Stromal cell of bone marrow (primary cell): ENCODE results near the gene PLCB3.

Experiments
- DNase-seq: peaks from one replicate; pipeline ENCODE4 v3.0.0-alpha.2; 2012; ENCODE audit warnings: low read depth

Gene PLCB3

GRCh38 chr11:64251016-64251752, at the start of gene PLCB3:
TSS of gene PLCB3 (plus strand) at chr11:64251530. CDS start at chr11:64251650, 120 bp downstream.
- DNase-seq, result no peak

- DNase-seq, result no peak
These were observed 49.8 kb upstream of the PLCB3 start for GRCh38 chr11:64201543-64201942.

DNA sequence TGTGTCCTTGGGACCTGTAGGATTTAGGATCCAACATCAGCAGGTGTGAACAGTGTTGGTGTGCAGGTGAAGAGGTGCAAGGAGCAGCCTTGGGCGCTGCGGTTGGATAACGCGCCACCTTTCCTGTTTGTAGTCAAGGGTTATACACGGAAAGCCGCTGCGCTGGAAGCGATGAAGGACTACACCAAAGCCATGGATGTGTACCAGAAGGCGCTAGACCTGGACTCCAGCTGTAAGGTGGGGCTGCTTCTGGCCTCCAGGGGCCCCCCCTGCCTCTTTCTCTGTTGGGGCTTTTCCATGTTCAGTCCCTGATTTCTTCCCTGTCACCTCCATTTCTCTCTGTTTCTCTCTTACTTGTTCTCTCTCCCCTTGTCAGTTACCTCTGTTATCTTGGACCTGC, 48.3 kb upstream of the PLCB3 start:
- DNase-seq, result no peak

GRCh38 chr11:64203421-64204079, 47.8 kb upstream of the PLCB3 start:
- no peak for DNase-seq

- no peak for DNase-seq
These were observed 47.3 kb upstream of the PLCB3 start for GRCh38 chr11:64204080-64204440.

DNA sequence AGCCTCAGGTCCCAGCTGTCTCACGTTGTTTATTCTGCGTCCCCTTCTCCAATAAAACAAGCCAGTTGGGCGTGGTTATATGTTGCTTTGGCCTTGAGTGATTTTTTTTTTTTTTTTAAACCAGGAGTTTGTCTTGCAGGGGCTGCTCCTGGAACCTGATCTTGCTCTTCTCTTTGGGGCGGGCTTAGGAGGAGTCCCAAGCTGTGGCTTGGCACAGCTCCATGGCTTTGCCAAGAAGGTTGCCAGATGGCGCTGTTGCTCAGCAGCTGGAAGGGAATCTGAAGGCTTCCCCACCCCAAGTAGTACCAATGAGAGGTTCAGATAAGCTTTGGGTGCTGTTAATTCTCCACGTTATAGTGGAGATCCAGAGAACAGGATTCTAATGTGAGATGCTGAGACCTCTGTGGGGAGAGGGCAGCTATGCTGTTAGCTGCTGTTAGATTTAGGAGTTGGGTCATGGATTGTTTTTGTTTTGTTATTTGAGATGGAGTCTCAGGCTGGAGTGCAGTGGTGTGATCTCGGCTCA, 46.8 kb upstream of the PLCB3 start:
- peak; percentile 91 for DNase-seq

DNA sequence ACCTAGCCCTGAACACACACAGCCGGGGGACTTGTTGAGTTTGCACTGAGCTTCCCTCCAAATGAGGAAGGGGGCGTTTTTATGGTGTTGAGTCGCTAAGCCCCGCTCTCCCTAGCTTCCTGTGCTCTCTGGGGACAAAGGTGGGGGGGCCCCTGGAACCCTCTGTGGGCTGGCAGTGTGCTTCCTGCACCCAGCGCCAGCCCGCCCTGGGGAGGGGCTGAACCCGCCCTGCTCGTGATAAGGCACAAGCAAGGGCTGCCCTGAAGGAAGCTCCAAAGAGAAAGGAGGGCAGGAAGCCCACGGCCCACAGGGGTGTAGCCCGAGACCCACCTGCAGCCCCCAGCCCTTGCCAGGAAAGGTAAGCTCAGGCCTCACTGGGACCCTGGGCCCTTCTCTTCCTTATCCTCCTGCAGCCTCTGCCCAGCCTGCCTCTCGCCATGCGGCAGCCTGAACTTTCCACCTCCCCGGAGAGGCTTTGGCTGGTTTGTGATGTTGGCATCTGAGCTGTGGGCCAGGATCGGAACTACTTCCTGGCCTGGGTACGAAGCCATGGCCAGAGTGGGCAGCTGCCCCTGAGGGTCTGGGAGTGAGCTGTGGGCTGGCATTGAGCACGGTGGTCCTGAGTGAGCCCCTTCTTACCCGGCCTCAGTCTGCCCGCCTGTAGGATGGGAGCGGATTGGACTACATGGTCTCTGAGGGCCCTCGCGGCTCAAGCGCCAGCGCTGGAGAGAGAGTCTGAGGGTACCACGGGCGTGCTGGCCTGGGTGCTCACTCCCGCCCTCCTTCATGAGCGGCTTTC, 44.7 kb upstream of the PLCB3 start, which contains the start of gene FERMT3:
FERMT3 (plus strand) TSS at position 265 of the 799 bp plus-strand sequence. CDS start 644 bp downstream, outside the sequence.
- no peak for DNase-seq

- DNase-seq, result peak; percentile 64
These were observed 43.9 kb upstream of the PLCB3 start for GRCh38 chr11:64207256-64208085.

GRCh38 chr11:64208086-64208795, 43.1 kb upstream of the PLCB3 start:
- DNase-seq, result no peak

- DNase-seq, result no peak
These were observed 42.4 kb upstream of the PLCB3 start for GRCh38 chr11:64208796-64209562.

GRCh38 chr11:64209563-64209843, 41.8 kb upstream of the PLCB3 start:
- no peak for DNase-seq

GRCh38 chr11:64210301-64211020, 40.9 kb upstream of the PLCB3 start:
- no peak for DNase-seq

DNA sequence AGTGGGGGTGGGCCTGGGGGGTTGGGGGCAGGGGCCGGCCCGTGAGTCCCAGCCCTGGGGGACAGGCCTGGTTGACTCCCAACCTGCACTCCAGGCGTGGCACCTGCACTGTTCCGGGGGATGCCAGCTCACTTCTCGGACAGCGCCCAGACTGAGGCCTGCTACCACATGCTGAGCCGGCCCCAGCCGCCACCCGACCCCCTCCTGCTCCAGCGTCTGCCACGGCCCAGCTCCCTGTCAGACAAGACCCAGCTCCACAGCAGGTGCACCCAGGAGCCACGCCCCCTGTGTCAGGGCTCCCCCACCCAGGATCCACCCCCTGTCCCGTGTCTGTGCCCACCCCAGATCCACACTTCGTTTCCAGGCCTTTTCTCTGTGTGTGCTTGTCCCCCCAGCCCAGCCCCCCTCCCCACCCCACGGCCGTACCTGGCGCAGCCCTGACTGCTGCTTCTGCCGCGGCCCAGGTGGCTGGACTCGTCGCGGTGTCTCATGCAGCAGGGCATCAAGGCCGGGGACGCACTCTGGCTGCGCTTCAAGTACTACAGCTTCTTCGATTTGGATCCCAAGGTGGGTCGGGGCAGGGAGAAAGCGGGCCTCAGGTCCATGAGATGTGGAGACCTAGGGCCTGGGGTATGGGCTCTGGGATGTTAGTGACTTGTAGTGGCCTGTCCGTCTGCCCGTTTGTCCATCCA, 40.0 kb upstream of the PLCB3 start:
- no peak for DNase-seq

DNA sequence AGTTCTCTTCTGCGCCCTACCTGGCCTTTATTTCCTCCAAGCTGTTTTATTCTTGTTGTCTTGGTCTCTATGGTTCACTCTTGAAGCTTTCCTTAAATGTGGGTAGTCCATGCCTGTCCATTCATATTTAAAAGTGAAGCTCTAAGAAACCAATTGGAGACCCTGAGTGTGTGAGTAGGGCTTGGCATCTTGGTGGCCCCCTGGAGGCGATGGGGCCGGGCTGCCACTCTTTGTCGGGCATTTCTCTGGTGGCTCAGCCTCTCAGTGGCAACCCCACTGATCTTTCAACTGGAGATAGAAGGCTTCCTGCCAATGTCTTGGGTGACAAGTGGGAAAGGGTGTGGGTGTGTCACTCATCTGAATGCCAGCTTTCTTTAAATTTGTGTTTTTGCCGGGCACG, 34.5 kb upstream of the PLCB3 start:
- no peak for DNase-seq

DNA sequence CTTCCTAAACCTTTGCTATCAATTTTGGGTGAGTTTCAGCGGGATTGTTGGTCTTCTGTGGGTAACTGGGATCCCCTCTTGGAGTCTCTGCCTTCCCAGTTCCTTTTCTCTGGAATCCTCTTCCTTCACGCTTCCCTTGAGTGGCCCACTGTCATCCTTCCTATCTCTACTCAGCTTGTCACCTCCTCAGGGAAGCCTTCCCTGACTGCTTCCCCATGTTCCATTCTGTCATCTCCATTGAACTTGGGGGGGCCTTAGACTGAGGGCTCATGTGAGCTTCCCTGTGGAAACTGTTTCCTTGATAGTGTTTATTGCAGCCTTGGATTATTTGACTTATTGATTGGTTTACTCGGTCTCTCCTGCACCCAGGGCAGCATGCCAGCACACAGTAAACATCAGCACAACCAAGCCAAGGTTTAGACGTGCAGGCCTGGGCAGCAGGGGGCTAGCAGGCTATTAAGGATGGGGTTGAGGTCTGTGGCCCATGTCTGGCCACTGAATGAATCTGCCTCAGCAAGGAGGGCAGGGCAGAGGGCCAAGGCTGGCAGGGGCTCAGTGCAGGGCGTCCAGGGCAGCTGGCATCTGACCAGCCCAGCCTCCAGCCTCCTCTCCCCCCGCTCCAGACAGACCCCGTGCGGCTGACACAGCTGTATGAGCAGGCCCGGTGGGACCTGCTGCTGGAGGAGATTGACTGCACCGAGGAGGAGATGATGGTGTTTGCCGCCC, 32.5 kb upstream of the PLCB3 start:
- no peak for DNase-seq

GRCh38 chr11:64219354-64219684, 32.0 kb upstream of the PLCB3 start:
- no peak for DNase-seq

DNA sequence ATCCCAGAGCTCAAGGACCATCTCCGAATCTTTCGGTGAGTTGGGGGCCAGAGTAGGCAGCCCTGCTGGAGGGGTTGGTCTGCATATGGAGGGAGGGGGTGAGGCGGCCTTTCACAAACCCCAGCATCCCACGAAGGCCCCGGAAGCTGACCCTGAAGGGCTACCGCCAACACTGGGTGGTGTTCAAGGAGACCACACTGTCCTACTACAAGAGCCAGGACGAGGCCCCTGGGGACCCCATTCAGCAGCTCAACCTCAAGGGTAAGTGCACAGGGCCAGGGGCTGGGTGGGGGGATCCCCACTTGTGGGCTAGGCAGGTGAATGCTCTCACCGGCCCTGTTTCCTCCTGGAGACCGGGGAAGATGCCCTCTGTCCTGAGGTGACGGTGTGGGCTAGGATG, 31.6 kb upstream of the PLCB3 start:
- DNase-seq, result no peak

- no peak for DNase-seq
These were observed 31.1 kb upstream of the PLCB3 start for GRCh38 chr11:64220271-64220670.

DNA sequence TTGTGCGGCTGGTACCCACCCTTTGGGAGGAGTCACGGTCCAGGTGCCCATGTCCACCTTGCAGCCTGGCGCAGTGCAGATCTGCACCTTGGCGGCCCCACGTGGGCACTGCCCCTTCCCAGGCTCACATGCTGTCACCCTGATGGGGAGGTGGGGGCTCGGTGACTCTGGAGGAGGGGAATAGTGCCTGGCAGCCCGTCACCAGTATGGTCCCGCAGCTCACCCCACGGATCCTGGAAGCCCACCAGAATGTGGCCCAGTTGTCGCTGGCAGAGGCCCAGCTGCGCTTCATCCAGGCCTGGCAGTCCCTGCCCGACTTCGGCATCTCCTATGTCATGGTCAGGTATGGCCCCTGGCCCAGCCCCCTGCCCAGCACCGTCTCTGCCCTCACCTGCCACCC, 30.5 kb upstream of the PLCB3 start:
- DNase-seq, result no peak
